ENCODE measurements around the gene ANKS1B.
"Not testable (repeated sequence)": the region's sequence is repeated elsewhere in the genome, so short reads cannot be mapped to it uniquely, and the experiment has no call there.

Gene ANKS1B

DNA sequence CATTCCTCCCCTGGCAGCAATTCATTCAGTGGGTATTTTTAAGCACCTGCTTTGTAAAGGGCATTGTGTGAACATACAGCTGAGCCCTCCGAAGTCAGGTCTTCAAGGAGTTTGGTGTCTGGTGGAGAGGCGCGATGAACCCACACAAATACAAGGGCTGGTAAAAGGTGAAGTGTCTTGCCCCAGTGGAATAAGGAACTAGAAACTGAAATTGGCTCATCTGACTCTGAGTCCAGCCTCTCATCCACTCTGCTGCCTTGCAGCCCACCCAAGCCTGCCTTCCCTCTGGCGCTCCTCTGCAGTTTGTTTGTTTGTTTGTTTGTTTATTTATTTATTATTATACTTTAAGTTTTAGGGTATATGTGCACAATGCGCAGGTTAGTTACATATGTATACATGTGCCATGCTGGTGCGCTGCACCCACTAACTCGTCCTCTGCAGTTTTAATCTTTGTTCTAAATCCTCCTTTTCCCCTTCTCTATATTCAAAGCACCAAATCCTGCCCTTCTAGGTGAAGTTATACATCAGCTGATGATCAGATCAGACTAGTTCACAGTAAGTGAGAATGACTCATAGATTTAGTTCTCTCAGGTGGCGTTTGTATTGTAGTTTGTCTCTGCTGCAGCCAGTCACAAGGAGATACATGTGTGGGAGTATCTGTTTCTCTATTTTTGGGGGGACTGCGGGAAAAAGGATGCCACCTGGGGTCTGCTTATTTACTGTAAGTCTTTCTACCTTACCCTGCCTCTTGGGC lies 945.2 kb downstream of the ANKS1B start:
- DNase-seq, result no peak

DNA sequence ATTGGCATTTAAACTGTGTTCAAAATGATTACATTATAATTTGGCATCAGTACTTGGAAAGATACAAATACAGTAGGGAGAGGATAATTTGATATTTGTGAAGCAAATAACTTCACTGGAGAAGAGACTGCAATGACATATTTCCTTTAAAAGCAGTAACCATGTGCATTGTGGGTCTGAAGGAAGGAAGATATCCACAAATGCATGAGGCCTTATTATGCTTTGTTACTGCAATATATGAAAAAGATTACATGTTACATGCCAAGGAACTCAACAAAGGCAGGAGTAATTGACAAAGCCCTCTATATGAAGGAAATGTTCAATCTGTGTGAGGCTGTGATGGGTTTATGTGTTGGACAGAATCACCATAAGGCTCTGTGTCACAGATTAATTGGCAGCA lies 948.2 kb downstream of the ANKS1B start:
- DNase-seq, result no peak

DNA sequence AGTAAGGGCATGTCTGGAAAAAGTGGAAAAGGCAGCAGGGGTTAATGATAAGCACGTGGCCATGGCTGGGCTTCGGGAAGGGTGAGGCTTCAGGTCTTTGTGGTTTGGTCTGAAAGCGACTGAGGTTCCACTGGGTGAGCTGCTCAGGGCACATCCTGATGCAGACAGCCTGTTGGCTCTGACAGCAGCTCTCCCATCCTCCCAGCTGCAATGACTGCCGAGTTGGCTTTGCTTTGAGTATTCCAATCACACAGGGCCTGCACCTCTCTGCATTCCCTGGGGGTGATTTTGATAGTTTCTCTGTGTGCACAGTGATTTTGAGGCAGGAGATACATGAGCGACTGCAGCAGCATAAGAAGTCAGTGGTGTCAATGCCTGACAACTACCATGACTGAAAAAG lies 948.9 kb downstream of the ANKS1B start:
- DNase-seq, result no peak

DNA sequence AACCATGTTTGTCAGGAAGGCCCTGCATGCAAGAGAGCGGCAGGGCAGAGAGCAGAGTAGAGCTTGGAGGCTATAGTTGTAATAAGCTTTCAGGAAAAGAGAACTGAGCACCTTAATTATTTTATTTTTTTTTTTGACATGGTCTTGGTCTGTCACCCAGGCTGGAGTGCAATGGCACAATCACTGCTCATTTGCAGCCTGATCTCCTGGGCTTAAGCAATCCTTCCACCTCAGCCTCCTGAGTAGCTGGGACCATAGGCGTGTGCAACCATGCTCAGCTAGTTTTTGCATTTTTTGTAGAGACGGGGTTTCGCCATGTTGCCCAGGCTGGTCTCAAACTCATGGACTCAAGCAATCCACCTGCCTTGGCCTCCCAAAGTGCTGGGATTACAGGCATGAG lies 950.5 kb downstream of the ANKS1B start:
- not testable (repeated sequence) for DNase-seq

DNA sequence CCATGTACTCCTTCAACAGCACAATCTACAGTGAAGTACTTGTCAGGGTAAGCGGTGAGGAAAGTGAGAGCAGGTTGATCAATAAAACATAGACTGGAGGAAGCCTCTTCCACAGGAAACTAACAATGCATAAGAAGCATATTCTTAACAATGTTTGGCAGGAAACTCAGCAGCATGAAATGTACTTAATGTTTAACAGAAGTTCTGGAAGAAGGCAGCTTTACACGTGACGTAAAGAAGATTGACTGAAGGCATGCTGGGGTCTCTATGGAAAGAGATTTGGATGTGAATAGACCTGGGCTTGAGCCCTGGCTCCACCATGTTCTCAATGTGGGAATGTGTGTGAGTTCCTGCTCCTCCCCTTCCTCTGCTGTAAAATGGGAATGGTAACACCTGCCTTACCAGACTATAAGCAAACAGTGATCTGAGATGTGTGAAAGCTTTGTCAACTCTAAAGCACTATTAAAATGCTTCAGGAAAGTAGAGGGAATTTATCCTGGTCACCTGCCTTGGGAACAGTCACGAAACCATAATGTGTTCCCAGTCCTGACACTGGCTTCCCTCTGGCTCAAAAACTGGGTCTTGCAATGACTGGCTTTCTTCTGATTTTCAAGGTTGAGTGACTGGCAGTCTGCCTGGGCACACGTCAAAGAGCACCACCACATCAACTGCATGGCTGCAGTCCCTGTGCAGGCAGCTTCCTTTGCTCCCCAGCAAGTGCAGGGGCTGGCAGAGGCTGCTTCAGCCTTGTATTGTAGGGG lies 955.0 kb downstream of the ANKS1B start:
- DNase-seq, result no peak

DNA sequence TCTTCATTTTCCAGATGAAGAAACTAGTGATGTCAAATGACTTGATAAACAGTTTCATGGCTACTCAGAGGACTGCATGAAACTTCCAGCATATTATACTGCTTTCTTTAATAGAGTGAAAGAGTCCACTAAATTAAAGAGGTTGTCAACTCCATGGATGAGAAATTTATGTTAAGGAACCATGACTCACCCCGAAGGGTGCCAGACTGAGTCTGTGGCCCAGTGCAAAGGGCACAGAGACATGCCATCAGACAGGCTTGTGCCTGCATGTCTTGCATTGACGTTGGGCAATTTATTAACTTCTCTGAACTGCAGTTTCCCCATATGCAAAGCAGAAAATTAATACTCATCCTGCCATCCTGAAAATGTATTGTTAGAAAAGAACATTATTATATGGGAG lies 957.3 kb downstream of the ANKS1B start:
- no peak for DNase-seq

DNA sequence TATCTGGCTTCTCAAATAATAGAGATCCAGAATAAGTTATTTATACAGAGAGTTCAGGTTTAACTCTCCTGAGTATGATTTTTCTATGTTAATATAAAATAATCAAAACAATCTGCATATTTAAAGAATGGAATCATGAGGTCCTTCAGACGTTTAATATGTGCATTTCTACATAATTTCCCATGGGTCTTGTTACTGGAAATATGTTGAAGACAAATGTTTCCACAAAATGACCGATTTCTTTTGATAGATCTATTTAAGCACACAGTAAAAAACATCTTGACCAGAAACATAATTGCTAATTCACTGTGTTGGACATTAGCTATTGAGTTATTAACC lies 957.7 kb downstream of the ANKS1B start:
- DNase-seq, result no peak

DNA sequence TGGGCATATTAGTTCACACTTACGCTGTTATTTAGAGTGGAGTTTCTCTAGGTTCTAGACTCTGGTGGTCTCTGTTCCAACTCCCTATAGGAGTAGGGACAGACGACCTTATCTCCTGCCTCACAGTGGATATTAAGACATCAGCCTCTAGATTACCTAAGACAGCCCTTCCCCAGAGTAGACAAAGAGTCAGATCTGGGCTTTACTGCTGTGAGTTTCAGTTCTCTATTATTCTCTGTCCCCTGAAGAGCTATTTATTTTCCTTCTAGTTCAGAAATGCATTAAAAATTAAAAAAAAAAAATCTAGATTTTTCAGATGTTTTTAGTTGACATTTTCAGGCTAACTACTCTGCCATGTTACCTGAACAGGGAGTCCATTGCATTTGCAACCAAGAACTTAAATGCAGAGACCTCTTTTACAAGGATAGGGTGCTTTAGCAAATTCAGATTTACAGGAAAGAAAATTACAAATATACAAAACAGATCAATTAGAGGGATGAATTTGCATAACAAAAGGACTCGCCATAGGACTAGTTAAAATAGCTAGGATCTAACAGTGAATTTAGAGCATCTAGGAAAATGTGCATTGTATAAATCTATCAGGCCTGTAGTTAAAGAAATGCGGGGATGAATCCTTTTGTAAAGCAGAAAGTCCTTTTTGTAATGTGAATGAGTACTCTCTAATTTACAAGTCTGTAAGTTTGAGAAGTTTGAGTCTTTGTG lies 958.2 kb downstream of the ANKS1B start:
- DNase-seq, result no peak

DNA sequence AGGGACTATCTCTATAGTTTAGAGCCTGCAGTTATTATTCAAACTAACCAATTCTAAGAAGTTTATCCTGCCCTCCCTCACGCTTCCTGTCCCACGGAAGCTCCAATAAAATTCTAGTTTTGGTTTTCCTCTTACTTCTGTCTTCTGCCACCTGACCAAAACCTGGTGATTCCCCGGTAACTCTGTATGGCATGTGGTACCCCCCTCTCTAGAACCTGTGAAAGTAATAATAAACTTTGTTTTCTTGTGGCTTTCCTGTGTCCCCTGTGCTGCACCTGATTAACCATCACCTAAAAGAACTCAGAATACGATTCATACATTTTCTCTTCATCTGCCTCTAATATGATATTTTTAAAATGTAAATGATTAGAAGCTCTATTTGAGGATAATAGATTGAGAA lies 959.9 kb downstream of the ANKS1B start:
- no peak for DNase-seq

DNA sequence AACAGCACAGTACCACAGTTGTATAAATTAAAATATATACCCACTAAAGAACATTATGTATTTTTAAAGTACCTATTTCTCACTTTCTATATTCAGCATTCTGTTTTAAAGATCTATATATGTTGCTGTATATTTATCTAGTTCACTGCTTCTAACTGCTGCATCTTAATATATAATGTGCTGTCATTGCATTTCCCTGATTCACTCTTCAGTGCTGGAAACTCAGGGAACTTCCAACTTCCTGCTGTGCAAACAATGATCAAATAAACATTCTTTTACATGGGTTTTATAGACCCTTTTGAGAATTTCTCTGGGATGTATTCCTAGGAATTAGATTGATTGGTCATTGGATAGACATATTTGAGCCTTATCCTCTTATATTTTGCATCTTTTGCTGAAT lies 960.5 kb downstream of the ANKS1B start:
- no peak for DNase-seq

DNA sequence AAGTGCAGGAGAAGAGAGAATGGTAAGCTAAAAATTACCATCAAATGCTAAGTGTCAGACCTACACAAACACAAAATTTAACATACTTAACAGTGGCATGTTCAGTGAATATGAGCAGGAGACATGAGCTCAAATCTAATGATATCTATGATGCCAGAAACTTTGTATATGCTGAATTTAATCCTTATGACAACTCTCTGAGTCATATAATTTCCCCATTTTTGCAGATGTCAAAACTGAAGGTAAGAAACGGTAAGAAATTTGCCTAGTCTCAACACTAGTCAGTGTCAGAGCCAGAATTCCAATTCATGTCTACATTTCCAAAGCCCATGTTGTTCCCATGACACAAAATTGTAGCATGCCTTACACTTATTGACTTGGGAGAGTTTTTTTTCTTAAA lies 963.9 kb downstream of the ANKS1B start:
- no peak for DNase-seq

DNA sequence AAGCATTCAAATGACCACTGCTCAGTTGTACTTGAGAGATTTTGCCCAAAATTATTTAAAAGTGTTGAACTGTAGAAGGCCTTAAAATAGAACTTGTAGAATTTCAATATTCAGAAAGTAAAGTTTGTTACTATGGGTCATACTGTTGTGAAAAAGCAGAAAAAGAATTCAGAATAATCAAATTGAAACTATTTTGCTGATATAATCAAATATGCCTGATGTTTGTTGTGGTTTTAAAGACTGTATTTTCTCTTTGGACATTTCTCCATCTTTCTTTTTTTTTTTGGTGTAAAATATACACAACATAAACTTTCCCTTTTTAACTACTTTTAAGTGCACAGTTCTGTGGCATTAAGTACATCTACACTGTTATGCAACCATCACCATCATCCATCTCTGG lies 964.9 kb downstream of the ANKS1B start:
- no peak for DNase-seq

DNA sequence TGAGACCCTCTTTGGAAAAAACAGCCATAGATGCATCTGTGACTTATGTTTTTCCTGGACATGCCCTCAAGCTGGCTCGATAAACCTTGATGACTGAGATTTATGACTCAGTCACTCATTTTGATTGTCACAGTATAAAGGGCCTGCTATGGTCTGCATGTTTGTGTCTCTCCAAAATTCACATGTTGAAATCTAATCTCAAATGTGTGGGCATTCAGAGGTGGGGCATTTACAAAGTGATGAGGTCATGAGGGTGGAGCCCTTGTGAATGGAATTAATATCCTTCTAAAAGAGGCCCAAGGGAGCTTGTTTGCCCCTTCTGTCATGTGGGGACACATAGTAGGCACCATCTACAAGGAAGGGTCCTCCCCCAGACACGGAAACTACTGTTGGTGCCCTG lies 966.8 kb downstream of the ANKS1B start:
- DNase-seq, result no peak

DNA sequence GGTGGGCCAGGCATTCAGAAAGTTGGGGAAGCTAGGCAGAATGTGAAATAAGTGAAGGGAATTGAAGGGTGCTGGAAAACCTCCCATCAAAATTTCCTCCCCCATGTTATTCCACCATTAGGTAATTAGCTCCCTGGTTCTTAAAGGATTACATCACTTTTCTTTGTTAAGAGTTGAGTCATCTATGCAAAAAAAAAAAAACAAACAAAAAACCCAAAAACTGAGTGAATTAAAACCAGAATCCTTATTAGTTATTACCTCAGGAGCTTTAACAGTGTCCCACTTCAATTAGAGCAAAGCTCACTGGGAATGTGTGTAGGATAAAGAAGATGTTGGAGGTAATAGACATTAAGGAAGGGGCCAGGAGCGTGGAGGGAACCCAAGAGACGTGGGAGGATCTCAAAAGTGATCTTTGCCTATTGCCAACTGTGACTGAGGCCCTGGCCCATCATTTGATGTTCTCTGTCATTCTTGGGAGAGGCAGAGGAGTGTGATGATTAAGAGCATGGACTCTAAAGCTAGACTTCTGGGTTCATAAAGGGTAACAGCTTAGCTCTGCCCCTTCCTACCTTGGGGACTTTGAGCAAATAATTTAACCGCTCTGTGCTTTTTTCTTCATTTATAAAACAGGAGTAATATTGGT lies 975.0 kb downstream of the ANKS1B start:
- DNase-seq, result no peak

DNA sequence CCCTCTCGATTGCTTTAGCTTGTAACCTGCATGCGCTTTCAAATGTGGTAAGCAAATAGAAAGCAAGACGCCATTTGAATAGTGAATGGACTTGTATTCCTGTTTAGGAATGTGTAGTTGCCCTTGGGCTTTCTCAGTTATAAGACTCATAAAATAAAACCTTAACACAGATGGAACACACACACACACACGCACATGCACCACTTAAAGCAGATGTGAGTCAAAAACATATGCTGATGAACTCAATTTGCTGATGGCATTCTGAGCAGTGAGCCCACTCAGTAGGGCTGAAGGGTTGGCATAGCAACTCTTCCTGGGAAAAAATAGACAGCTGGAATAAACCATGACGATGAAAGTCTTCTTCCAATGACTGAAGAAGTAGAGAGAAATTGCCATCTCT lies 979.1 kb downstream of the ANKS1B start:
- no peak for DNase-seq

DNA sequence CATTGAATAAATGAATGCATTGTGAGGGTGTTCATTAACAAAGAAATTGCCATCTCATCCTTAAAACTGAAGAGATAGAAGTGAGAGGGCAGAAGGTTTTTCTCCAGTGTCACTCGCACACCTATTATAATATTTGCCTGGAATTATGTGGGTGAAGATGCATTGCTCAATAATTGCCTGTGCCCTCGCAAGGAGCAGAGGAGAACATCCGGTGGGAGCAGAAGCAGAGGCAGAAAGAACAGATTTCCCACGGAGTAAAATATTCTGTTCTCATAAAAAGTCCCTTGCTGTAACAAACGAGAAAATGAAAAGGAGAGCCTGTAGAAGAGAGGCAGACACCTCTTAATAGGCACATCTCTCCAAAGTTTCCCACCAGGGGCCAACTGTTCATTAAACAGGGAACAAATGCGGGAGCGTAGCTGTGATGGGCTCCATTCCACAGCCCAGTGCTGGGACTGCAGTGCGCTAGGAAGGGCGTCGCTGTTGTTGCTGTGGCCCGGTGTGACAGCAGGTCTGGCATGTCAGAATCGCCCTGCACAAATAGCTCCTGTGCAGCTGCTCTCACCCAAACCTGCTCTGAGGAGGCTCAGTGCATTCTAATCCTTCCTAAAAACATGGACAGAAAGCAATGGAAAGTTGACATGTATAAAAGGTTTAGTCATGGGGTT lies 979.8 kb downstream of the ANKS1B start:
- no peak for DNase-seq

DNA sequence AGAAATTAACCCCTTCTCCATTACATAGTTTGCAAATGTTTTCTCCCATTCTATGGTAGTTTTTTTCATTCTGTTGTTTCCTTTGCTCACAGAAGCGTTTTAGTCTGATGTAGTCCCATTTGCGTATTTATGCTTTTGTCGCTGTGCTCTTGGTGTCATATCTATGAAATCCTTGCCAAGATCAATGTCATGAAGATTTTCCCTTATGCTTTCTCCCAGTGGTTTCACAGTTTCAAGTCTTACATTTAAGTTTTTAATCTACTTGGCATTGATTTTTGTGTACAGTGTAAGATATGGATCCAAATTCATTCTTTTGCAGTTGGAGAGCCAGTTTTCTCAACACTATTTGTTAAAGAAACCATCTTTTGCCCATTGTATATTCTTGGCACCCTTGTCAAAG lies 982.0 kb downstream of the ANKS1B start:
- DNase-seq, result no peak

DNA sequence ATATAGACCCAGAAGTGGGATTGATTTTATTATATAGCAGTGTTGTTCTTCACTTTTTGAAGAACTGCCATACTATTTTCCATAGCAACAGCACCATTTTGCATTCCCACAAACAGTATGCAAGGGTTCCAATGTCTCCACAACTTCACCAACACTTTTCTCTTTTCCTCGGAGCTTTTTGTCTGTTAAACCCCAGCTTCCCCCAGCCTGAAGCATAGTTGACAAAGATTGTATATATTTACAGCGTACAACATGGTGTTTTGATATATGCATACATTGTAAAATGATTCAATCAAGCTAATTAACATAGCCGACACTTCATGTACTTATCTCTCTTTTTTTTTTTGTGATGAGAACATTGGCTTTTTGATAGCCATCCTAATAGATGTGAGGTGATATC lies 982.6 kb downstream of the ANKS1B start:
- DNase-seq, result no peak

DNA sequence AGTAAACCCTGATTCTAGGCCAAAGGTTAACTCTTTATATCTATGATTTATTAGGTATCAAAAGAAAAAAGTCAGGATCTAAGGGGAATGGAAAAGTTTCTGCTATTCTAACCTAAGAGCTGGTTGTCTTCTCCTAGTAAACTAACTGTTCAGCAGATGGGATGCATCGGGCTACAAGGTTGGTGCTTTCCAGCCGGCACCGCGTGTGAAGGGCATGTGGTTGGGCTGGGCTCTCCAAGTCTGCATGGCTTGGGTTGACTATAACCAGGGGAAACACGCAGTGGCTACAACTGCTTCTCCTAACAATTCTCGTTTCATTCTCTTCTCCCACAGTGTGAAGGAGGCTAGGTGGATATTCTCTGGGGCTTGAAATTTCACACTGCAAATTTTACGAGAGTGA lies 985.2 kb downstream of the ANKS1B start:
- DNase-seq, result no peak

DNA sequence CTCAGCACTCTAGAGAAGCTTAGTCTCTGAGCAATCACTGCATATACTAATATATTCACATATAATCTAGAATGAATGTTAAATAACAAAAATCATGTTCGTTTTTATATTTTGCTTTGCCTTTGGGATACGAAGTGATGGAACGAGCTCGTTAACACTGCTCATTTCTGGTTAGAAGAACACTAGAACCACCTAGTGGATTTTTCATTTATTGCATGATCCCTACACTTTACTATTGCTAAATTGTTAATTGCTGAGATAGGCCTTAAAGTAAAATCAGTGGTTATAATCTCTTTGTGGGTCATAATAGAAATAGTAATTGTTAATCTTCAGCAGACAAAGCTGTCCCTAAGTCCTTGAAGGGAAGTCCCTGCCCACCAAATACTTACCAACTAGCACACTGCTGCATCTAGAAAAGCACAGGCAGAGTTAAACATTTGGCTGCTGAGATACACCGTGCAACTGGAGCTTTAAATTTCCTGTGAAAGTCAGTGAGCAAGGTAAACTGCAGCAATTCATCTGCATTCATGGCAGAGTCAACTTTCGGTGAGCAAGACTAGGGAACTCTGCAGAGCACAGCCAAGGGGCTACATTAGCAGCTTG lies 985.9 kb downstream of the ANKS1B start:
- DNase-seq, result no peak

DNA sequence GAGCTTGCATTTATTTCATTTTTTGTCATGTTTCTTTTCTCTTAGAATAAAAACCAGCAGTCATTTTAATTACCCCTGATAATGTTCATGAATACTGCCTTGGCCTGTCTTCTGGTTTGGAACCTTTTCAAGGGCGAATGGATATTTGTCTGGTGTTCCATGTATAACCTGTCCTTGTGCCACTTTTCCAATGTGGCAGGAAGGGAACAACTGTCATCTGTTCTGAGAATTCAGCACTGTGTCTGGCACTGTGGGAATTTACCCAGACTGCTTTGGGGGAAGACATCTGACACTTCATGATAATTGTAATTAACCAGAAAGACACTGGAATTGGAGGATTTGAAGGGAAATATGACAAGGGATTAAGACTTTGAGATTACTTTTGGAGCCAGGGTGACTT lies 986.8 kb downstream of the ANKS1B start:
- DNase-seq, result no peak

DNA sequence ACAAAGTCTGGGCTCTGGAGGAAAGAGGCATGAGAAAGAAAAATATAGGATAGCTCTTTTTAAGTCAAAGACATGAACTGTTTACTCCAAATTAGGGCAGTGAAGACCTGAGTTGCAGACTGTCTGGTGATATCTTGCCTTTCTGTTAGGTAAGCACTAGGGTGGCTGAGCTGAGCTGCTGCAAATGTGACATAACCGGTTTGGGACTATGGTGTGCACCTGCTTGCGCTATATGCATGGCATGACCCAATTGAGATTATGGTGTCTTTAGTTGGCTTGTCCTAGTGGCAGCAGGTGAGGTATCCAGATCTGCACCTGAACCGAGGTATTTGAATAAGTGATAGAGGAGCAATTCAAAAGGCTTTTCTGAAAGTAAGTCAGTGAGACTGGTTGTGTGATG lies 994.1 kb downstream of the ANKS1B start:
- DNase-seq, result no peak

DNA sequence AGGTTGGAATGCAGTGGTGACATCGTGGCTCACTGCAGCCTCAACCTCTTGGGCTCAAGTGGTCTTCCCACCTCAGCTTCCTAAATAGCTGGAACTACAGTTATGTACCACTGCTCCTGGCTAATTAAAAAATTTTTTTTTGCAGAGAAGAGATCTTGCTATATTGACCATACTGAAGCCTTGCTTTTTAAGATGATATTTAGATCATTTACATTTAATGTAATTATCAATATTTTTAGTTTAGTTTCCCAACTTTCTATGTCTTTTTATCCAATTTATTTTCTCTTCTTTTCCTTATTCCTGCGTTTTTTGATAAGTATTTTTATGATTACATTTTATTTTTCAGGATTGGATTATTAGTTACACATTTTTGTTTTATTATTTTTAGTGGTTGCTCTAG lies 999.6 kb downstream of the ANKS1B start:
- DNase-seq, result no peak

Measured in T-helper 9 cell (primary cell).